NB4 (cell line): ENCODE results near the gene GNG3.
"Not testable (repeated sequence)": the region's sequence is repeated elsewhere in the genome, so short reads cannot be mapped to it uniquely, and the experiment has no call there.

Experiments used
- DNase-seq: peaks from one replicate; pipeline ENCODE4 v3.0.0; 2010; ENCODE audit warnings: low read depth
- H3K4me3 ChIP-seq: one replicate; pipeline ENCODE4 v1.5.1; 2011; ENCODE audit warnings: mild to moderate bottlenecking, low read depth, low read length, moderate library complexity
- MAX ChIP-seq: IDR thresholded peaks from 2 replicates; pipeline ENCODE4 v1.6.1; 2011; ENCODE audit warnings: low read depth, low read length
- MYC ChIP-seq: IDR thresholded peaks from 2 replicates; pipeline ENCODE4 v1.6.1; 2011; ENCODE audit warnings: low read depth, low read length
- POLR2A ChIP-seq: IDR thresholded peaks from 2 replicates; pipeline ENCODE4 v1.6.1; 2011; ENCODE audit warnings: mild to moderate bottlenecking; ENCODE audit not compliant: insufficient read length; ENCODE audit errors: extremely low read depth
- TF ChIP-seq, protein P1 (sequence below): IDR thresholded peaks from one replicate; pipeline ENCODE4 v1.5.1; 2012; ENCODE audit warnings: low read depth, low read length

Gene GNG3

DNA sequence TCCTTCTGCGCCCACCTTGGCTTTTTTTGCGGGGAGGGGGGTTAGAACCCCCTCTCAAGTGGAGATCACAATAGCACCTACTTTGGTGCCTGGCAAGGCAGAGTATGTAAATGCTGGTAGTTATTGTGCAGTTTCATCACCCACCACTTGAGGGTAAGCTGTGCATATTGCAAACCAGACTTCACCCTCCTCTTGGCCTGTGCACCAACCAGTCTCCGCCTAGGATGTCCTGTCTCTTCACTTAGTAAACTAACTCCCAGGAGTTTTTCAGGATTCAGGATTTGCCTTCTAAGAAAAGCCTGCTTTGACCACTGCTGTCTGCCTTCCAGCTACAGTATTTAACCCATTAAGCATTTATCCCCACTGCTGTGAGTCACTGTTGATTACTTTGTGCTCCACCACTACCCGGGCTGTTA is 26.6 kb upstream of the GNG3 start:
- TF ChIP-seq, protein P1, sequence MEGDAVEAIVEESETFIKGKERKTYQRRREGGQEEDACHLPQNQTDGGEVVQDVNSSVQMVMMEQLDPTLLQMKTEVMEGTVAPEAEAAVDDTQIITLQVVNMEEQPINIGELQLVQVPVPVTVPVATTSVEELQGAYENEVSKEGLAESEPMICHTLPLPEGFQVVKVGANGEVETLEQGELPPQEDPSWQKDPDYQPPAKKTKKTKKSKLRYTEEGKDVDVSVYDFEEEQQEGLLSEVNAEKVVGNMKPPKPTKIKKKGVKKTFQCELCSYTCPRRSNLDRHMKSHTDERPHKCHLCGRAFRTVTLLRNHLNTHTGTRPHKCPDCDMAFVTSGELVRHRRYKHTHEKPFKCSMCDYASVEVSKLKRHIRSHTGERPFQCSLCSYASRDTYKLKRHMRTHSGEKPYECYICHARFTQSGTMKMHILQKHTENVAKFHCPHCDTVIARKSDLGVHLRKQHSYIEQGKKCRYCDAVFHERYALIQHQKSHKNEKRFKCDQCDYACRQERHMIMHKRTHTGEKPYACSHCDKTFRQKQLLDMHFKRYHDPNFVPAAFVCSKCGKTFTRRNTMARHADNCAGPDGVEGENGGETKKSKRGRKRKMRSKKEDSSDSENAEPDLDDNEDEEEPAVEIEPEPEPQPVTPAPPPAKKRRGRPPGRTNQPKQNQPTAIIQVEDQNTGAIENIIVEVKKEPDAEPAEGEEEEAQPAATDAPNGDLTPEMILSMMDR: peak; percentile 49
- TF ChIP-seq POLR2A (no peak), MAX (no peak), MYC (no peak)
- H3K4me3 ChIP-seq: no peak overlapping the region
- DNase-seq: peak; percentile 88

- no peak overlapping the region for H3K4me3 ChIP-seq
- TF ChIP-seq MAX (no peak), POLR2A (no peak), MYC (no peak)
- TF ChIP-seq, protein P1: no peak
These were observed 25.0 kb upstream of the GNG3 start for GRCh38 chr11:62682518-62682917.

DNA sequence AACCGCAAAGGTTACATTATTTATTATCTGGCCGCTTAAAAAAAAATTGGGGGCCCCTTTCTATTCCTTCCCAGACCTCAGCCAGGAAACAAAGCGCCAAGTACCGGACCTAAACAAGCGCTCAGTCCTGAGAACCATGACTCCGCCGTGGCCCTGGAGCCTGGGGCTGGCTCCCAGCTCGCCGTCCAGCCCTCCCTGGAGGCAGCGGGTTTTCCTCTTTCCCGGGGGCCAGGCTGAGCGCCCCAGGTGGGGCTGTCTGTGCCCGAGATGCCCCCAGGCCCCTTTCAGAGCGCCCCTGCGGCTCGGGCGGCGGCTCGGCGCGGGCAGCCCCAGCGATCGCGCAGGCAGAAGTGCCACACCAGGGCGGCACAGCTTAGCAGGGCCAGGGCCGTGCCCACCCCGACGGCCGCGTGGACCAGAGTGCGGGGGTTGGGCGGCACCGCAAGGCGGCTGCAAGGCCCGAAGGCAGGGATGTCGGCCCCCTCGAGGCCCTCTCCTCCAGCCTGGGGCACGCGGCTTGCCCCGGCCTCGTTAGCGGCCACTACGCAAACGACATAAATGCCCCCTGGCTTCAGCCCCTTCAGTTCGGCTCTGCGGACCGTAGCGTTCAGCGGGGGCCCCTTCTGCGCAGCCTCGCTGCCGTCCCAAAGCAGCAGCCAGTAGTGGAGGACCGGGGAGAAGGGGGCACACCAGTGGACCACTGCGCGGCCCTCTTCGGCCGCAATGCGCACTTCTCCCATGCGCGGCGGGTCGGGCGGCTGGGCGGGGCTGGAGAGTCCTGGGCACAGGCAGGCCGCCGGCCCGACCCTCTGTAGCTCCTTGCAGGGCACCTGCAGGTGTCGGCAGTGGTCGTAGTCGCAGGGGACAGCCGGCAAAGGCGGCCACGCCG is 19.7 kb upstream of the GNG3 start:
- peak; percentile 1 for DNase-seq
- no peak overlapping the region for H3K4me3 ChIP-seq
- TF ChIP-seq MAX (no peak), POLR2A (no peak), MYC (no peak)
- TF ChIP-seq, protein P1: no peak

More at GRCh38 chr11:62682518-62682917, 25.0 kb upstream of the GNG3 start:
- DNase-seq: peak; percentile 1

- TF ChIP-seq MAX (no peak), POLR2A (no peak), MYC (no peak)
- TF ChIP-seq, protein P1: no peak
- no peak overlapping the region for H3K4me3 ChIP-seq
- DNase-seq: peak; percentile 1
These were observed 19.0 kb upstream of the GNG3 start for GRCh38 chr11:62688491-62688890.

DNA sequence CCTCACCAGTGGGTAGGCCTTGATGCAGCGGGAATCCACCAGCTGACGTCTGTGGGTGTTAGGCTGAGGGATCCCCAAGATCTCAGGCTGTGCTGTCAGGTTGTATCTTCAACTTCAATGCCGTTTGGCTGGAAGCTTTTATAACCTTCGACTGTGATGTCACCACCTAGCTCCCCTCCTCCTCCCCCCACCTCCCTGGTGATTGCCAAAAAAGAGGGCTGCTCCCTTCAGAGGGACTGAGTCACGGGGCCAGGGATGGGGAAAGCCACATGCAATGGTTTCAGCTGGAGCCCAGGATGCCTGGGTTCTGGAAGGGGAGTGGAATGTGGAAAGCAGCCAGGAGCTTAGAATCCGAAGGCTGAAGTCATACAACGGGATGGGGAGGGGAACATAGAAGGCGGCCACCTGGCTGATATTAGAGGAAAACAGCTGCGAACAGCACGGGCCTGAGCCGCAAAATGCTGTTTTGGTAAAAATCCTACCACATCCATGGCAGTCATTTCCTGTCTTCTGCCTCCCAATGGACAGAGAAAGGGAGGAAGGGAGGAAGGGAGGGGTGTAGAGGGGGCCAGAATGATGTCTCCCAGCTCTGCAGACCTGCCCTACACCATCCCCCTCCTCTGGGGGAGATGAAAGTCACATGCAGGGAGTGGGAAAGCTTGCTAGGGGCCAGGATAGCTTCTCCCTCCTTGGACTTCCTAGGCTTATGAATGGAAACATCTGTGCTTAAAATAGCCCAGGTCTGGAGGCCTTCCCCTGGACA is 17.9 kb upstream of the GNG3 start, which contains the start of gene LRRN4CL:
Gene LRRN4CL (minus strand): TSS at position 110 of the 763 bp plus-strand sequence. CDS start 1,022 bp downstream, outside the sequence.
- H3K4me3 ChIP-seq: no peak within 1 kb of the TSS
- TF ChIP-seq, protein P1: no peak
- TF ChIP-seq MYC: no peak
- no peak for TF ChIP-seq POLR2A
- TF ChIP-seq MAX: no peak
- DNase-seq: no peak

DNA sequence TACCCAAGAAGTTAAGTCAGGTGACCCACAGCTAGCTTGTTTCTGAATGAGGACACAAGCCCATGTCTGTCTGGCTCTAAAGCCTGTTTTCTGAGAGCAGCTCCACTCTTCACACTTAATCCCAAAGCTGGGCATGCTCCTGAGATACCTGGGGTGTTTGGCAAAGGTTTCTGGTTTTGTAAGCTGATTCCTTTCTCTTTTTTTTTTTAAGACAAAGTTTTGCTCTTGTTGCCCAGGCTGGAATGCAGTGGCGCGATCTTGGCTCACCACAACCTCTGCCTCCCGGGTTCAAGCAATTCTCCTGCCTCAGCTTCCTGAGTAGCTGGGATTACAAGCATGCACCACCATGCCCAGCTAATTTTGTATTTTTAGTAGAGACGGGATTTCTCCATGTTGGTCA is 13.9 kb upstream of the GNG3 start:
- DNase-seq, H3K4me3 ChIP-seq: not testable (repeated sequence)
